ENCODE data around the gene CRB3.
A peak's percentile ranks its signal among the peaks of the same experiment; 100 is the strongest.

CRB3 gene

GRCh38 chr19:6451583-6452222 lies 12.4 kb upstream of the CRB3 start:
- H3K27me3 Mint-ChIP-seq (ENCODE audit: low read depth) = no peaks in the 10 kb centered on the region
- H3K27ac Mint-ChIP-seq = no peak overlapping the region
- H3K36me3 Mint-ChIP-seq (ENCODE audit: low read depth) = peaks cover 45% of the 10 kb centered on the region
- no peaks in the 10 kb centered on the region for H3K4me1 Mint-ChIP-seq (ENCODE audit: low read depth)
- no peak overlapping the region for H3K4me3 Mint-ChIP-seq
- H3K9me3 Mint-ChIP-seq = peaks cover 21% of the 10 kb centered on the region

- peaks cover 20% of the 10 kb centered on the region for H3K9me3 Mint-ChIP-seq
- no peaks in the 10 kb centered on the region for H3K4me1 Mint-ChIP-seq (ENCODE audit: low read depth)
- peaks cover 45% of the 10 kb centered on the region for H3K36me3 Mint-ChIP-seq (ENCODE audit: low read depth)
- no peaks in the 10 kb centered on the region for H3K27me3 Mint-ChIP-seq (ENCODE audit: low read depth)
- H3K27ac Mint-ChIP-seq = no peak overlapping the region
- no peak overlapping the region for H3K4me3 Mint-ChIP-seq
These were observed 11.9 kb upstream of the CRB3 start for GRCh38 chr19:6452223-6452614.

DNA sequence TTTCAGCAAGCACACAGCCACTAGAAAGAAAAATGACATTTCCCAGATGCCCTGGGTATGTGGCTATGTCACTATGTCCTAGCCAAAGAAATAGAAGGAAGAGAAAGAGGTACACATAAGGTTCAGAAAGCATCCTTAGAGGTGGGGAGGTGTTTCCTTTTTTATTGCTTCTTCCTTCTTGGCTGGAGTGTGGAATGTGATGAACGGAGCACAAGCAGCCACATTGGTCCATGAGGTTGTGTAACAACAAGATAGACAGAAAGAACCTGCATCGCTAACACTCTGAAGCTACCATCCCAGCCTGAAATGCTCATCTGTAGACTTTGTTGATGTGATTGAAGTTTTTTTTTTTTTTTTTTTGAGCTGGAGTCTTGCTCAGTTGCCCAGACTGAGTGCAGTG lies 11.2 kb upstream of the CRB3 start:
- Mint-ChIP-seq H3K4me3 (no peak overlapping the region), H3K9me3 (peaks cover 20% of the 10 kb centered on the region), H3K27me3 (ENCODE audit: low read depth) (no peaks in the 10 kb centered on the region), H3K4me1 (ENCODE audit: low read depth) (no peaks in the 10 kb centered on the region), H3K27ac (no peak overlapping the region), H3K36me3 (ENCODE audit: low read depth) (peaks cover 50% of the 10 kb centered on the region)

GRCh38 chr19:6453951-6454565 lies 10.0 kb upstream of the CRB3 start:
- Mint-ChIP-seq H3K4me3 (no peak overlapping the region), H3K27me3 (ENCODE audit: low read depth) (no peaks in the 10 kb centered on the region), H3K36me3 (ENCODE audit: low read depth) (peaks cover 50% of the 10 kb centered on the region), H3K27ac (no peak overlapping the region), H3K4me1 (ENCODE audit: low read depth) (peaks cover 5% of the 10 kb centered on the region), H3K9me3 (peaks cover 20% of the 10 kb centered on the region)

DNA sequence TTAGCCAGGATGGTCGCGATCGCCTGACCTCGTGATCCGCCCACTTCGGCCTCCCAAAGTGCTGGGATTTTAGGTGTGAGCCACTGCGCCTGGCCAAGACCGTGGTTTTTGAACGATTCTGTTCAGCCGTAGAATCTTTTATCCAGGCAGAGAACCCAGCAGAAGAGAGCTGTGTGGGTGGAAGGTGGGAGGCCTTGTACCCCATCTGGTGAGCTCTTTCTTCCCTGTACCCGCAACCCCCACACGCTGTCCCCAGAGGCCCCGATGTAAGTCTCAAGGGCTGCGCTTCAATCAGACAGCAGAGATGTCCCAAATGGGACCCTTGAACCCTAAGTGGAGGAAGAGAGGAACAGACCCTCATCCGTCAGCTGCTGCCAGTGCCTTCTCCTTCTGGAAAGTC lies 8.1 kb upstream of the CRB3 start:
- peaks cover 20% of the 10 kb centered on the region for H3K9me3 Mint-ChIP-seq
- H3K4me3 Mint-ChIP-seq = no peak overlapping the region
- H3K27ac Mint-ChIP-seq = no peak overlapping the region
- peaks cover 47% of the 10 kb centered on the region for H3K36me3 Mint-ChIP-seq (ENCODE audit: low read depth)
- H3K4me1 Mint-ChIP-seq (ENCODE audit: low read depth) = peaks cover 10% of the 10 kb centered on the region
- no peaks in the 10 kb centered on the region for H3K27me3 Mint-ChIP-seq (ENCODE audit: low read depth)

DNA sequence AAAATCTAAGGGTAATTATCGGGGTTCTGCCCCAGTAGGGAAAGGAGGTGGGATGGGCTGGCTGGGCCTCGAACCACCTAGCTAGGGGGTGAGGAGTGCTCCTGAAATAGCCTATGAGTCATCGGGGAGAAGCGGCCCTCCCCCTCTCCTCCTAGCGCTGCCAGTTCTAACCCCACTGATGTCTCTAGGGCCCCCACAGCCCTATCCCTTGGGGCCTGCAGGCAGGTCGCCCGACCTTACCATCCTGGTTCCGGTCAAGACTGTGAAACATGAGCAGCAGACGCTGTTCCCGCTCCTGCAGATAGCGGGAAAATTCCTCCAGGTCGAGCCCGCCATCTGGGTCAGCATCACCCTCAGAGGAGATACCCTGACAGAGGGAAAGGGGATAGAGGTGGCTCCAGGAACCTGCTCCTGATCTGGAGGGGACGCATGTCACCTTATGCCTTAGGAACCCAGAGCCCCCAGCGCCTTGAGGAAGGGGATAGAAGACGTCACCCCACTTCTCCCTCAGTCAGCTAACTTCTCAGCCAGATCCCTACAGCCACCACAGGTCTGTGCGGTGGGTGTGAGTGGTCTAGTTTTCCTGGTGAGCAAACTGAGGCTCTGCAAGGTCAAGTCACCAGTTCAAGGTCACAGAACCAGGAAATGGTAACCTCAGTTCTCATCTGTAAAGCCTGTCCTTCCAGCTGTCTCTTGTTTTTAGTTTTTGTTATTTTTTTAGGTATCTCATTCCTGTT lies 5.9 kb upstream of the CRB3 start:
- peaks cover 10% of the 10 kb centered on the region for H3K4me1 Mint-ChIP-seq (ENCODE audit: low read depth)
- H3K4me3 Mint-ChIP-seq = peak overlapping the region; percentile 92
- H3K9me3 Mint-ChIP-seq = peaks cover 20% of the 10 kb centered on the region
- peak overlapping the region; percentile 72 for H3K27ac Mint-ChIP-seq
- H3K27me3 Mint-ChIP-seq (ENCODE audit: low read depth) = peaks cover 3% of the 10 kb centered on the region
- peaks cover 38% of the 10 kb centered on the region for H3K36me3 Mint-ChIP-seq (ENCODE audit: low read depth)

DNA sequence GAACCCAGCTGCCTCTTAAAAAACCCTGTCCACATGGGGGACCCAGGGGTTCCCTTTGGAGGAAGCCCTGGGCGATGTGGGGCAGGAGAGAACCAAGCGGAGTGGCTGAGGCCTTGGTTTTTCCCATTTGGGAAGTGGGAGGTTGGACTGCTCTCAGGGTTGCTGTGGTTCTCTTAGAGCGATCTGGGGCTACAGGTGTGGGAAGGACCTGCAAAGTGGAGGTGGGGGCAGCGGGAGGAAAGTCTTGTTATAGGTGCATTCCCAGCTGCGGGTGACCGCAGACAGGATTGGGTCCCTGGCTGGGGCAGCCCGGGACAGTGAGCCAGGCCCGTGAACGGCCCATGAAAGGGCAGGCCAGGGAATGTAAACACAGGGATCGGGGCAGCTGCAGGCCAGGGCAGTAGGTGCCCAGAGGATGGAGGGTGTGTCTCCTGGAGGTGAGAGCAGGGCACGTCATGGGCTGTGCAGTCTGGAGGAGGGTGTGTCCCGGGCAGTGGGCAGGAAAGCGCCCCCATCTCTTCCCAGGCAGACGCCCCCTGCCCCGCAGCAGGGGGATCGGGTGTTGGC lies 5.3 kb upstream of the CRB3 start:
- H3K27ac Mint-ChIP-seq = peak overlapping the region; percentile 72
- H3K4me3 Mint-ChIP-seq = peak overlapping the region; percentile 92
- peaks cover 10% of the 10 kb centered on the region for H3K4me1 Mint-ChIP-seq (ENCODE audit: low read depth)
- H3K9me3 Mint-ChIP-seq = peaks cover 16% of the 10 kb centered on the region
- peaks cover 33% of the 10 kb centered on the region for H3K36me3 Mint-ChIP-seq (ENCODE audit: low read depth)
- peaks cover 3% of the 10 kb centered on the region for H3K27me3 Mint-ChIP-seq (ENCODE audit: low read depth)

GRCh38 chr19:6459262-6460098 lies 4.6 kb upstream of the CRB3 start, which contains the start of gene SLC25A23:
Gene SLC25A23, minus strand, starts transcription at chr19:6459792. Its CDS starts 164 bp downstream, at chr19:6459628.
- H3K4me3 Mint-ChIP-seq = peak within 1 kb of the TSS; percentile 97
- H3K4me1 Mint-ChIP-seq (ENCODE audit: low read depth) = peaks cover 13% of the 10 kb centered on the region
- peaks cover 27% of the 10 kb centered on the region for H3K36me3 Mint-ChIP-seq (ENCODE audit: low read depth)
- H3K27me3 Mint-ChIP-seq (ENCODE audit: low read depth) = peaks cover 3% of the 10 kb centered on the region
- H3K27ac Mint-ChIP-seq = peak within 1 kb of the TSS; percentile 86
- H3K9me3 Mint-ChIP-seq = peaks cover 10% of the 10 kb centered on the region

GRCh38 chr19:6460099-6460884 lies 3.8 kb upstream of the CRB3 start:
- Mint-ChIP-seq H3K27me3 (ENCODE audit: low read depth) (peaks cover 7% of the 10 kb centered on the region), H3K27ac (peak overlapping the region; percentile 86), H3K9me3 (peaks cover 2% of the 10 kb centered on the region), H3K36me3 (ENCODE audit: low read depth) (peaks cover 19% of the 10 kb centered on the region), H3K4me1 (ENCODE audit: low read depth) (peaks cover 13% of the 10 kb centered on the region), H3K4me3 (peak overlapping the region; percentile 97)

GRCh38 chr19:6465006-6465405 lies 935 bp downstream of the CRB3 start:
- H3K4me3 Mint-ChIP-seq = no peak overlapping the region
- H3K36me3 Mint-ChIP-seq (ENCODE audit: low read depth) = peaks cover 14% of the 10 kb centered on the region

DNA sequence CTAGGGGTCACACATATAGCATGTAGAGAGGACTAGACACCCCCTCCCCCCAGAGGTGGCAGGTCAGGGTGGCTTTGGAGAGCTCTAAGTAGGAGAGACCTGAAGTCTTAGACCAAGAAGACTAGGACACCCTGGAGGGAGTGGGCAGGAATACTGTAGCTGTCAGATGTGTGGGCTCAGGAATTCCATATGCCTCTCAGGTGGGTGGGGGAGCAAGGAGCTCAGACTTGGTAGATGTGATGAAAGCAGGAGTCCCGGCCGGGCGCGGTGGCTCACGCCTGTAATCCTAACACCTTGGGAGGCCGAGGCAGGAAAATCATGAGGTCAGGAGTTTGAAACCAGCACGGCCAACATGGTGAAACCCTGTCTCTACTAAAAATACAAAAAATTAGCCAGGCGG lies 1.6 kb downstream of the CRB3 start:
- Mint-ChIP-seq H3K27me3 (ENCODE audit: low read depth) (peaks cover 7% of the 10 kb centered on the region), H3K36me3 (ENCODE audit: low read depth) (peaks cover 17% of the 10 kb centered on the region), H3K4me1 (ENCODE audit: low read depth) (peaks cover 6% of the 10 kb centered on the region), H3K4me3 (no peak overlapping the region), H3K27ac (no peak overlapping the region), H3K9me3 (no peaks in the 10 kb centered on the region)

More at GRCh38 chr19:6465006-6465405, 935 bp downstream of the CRB3 start:
- no peak overlapping the region for H3K27ac Mint-ChIP-seq
- no peaks in the 10 kb centered on the region for H3K9me3 Mint-ChIP-seq
- peaks cover 9% of the 10 kb centered on the region for H3K4me1 Mint-ChIP-seq (ENCODE audit: low read depth)
- peaks cover 7% of the 10 kb centered on the region for H3K27me3 Mint-ChIP-seq (ENCODE audit: low read depth)

DNA sequence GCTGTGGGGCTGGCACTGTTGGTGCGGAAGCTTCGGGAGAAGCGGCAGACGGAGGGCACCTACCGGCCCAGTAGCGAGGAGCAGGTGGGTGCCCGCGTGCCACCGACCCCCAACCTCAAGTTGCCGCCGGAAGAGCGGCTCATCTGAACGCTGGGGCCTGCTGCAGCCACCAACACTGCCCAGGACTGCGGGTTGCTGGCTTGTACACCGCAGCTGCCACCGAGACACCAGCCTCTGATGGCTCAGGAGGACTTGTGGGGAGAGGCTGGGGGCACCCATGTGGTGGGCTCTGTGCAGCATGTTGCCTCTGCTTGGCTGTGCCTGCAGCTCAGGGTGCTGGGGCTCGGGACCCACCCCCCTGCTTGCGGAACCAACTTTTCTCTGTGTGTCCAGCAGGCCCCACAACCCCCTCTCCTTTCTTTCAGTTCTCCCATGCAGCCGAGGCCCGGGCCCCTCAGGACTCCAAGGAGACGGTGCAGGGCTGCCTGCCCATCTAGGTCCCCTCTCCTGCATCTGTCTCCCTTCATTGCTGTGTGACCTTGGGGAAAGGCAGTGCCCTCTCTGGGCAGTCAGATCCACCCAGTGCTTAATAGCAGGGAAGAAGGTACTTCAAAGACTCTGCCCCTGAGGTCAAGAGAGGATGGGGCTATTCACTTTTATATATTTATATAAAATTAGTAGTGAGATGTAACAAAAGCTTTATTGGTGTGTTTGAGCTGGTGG lies 2.6 kb downstream of the CRB3 start:
- no peak overlapping the region for H3K27ac Mint-ChIP-seq
- peaks cover 7% of the 10 kb centered on the region for H3K27me3 Mint-ChIP-seq (ENCODE audit: low read depth)
- no peak overlapping the region for H3K4me3 Mint-ChIP-seq
- peaks cover 20% of the 10 kb centered on the region for H3K36me3 Mint-ChIP-seq (ENCODE audit: low read depth)
- H3K9me3 Mint-ChIP-seq = no peaks in the 10 kb centered on the region
- peaks cover 6% of the 10 kb centered on the region for H3K4me1 Mint-ChIP-seq (ENCODE audit: low read depth)

DNA sequence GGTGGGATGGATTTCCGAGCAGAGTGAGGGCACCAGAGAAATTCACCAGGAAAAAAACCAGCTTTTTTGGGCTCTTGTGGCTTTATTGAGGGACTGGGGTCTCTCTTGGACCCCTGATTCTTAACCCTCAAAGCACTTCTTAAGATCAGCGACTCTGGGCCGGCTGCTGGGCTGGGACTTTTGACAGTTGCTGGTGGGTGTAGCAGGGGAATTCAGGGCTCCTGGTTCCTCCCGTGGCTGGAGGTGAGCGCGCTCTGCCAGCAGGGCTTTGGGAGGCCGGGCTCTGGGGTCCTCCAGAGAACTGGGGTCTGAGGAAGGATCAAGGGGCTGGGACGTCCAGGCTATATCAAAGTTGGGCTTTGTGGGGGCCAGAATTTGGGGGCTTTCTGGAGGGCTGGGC lies 3.3 kb downstream of the CRB3 start:
- peaks cover 20% of the 10 kb centered on the region for H3K36me3 Mint-ChIP-seq (ENCODE audit: low read depth)
- no peaks in the 10 kb centered on the region for H3K9me3 Mint-ChIP-seq
- no peak overlapping the region for H3K4me3 Mint-ChIP-seq
- peaks cover 5% of the 10 kb centered on the region for H3K27me3 Mint-ChIP-seq (ENCODE audit: low read depth)
- H3K4me1 Mint-ChIP-seq (ENCODE audit: low read depth) = peaks cover 6% of the 10 kb centered on the region
- H3K27ac Mint-ChIP-seq = peak overlapping the region; percentile 45
